ENCODE measurements around the gene FBXL20. TPM values are rescaled to one million over a fixed set of nuclear protein-coding genes. Genes with fewer than 3 reads are reported as not detected.

The FBXL20 gene
- total and polyA plus RNA-seq, 9 of the 15 experiments (the other 6 are each of a cell fraction or from before 2014, with no cell fraction given), result 1.8 to 15.1 (median 5.6) TPM

DNA sequence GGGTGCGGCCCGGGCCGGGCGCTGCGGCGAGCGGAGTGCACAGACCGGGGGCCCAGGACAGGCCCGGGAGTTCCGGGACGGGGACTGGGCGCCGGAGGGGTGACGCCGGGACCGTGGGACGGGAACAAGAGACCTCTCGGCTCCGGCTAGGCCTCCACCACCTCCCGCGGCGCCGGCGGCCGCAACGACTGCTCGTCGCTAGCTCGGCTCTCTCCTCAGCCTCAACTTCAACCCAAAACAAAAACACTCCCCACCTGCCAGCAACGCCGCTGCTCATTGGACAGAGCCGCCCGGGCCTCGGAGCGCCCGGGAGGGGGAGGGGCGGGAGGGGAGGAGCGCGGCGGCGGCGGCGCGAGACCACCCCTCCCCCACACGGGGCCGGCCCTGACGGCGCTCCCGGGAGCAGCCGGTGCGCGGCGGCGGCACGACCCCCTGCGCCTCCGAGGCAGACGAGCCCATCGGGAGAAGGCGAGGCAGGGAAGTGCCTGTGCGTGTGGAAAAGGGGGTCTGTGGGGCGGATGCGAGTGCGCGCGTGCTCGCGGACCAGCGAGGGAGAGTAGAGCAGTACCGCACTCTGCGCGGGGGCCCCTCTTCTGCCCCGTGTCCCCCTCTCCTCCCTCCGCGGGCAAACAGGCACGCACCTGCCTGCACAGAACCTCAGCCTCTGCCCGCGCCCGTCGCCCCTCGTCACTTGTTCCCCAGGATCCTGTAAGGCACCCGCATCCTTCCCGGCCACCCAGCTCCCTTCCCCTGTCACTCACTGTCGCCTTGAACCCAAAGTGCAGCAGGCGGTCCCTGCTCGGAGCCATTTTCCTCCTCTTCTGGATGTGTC lies at the start of gene FBXL20 (continued):
- TF ChIP-seq, protein P1, sequence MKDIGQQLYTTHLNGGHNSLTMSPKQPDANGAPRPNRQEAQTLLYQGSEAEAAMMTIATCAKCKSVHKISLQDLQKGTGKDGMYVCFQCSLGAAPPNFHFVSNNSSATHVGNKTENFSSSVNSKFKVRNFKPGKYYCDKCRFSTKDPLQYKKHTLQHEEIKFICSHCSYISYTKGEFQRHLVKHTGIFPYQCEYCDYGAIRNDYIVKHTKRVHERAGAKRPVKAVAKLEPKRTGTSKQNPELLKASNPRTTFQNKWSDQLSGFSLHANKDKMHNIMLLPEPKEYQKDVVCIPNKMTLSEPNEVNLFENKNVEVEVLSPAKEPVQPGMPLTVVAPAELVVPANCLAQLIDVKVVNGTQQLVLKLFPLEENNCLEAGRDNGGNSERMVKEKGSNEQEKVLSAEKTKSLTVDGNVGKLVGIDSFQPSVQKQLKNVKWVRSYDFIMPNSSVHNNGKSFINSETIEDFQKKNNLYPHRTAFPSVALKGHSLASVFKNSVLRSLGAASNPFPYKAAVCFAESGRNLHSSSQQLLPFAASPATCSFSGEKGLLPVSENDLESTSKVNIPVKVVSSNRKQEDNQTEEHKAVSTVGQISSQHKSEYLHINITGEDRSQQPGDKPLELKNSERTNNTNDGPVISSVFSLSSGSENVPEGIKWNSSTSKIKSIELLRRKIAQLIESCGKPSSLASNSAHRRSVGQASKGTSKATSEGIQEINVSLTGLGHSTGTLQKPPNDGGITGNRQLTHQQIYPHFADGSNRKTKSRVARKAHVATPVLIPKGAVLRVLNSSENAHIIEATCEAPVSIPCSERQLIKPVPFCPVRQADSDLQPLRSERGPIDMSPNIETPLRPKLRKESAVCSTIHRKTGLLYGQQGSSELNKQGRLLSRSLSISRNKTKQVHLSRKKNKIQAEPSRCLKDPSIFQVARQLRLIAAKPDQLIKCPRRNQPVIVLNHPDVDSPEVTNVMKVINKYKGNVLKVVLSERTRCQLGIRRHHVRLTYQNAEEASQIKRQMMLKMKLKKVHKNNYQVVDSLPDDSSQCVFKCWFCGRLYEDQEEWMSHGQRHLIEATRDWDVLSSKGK (CRISPR knock-in tag; IDR thresholded peaks at IDR 0.05), result no peak
- TF ChIP-seq PHF21A (IDR thresholded peaks at IDR 0.05; ENCODE audit: borderline replicate concordance, low read depth) (0 out of 2 replicates have a peak, but pooled peaks have one; percentile 28), U2AF1 (optimal IDR thresholded peaks at IDR 0.05; ENCODE audit: low read depth, low read length) (peak; percentile 54), RCOR1 (IDR thresholded peaks at IDR 0.05; ENCODE audit: borderline replicate concordance in 1 of 2, low read depth in 2 of 2, low read length in 2 of 2) (no peak), ZNF212 (CRISPR knock-in tag; IDR thresholded peaks at IDR 0.05) (no peak), ZFX (CRISPR knock-in tag; IDR thresholded peaks at IDR 0.05) (peak; percentile 85), RBM22 (IDR thresholded peaks at IDR 0.05; ENCODE audit: low read depth, low read length, poor library complexity, severe bottlenecking) (peak; percentile 43), STAG1 (CRISPR knock-in tag; IDR thresholded peaks at IDR 0.05; ENCODE audit: borderline replicate concordance) (peak; percentile 10; the same call in 1 of the 2 replicates), HNRNPLL (IDR thresholded peaks at IDR 0.05; ENCODE audit: low read depth, low read length, poor library complexity, severe bottlenecking) (peak; percentile 31), RBBP5 (IDR thresholded peaks at IDR 0.05; ENCODE audit: borderline replicate concordance, insufficient read depth, low read length, poor library complexity, severe bottlenecking) (peak; percentile 93), ZBED1 (IDR thresholded peaks at IDR 0.05) (0 out of 2 replicates have a peak, but pooled peaks have one; percentile 47), MYBL2 (IDR thresholded peaks at IDR 0.05; ENCODE audit: low read depth) (no peak), MYBL2 (CRISPR knock-in tag; IDR thresholded peaks at IDR 0.05; ENCODE audit: borderline replicate concordance) (no peak), MYC (IDR thresholded peaks at IDR 0.05; ENCODE audit: low read depth, low read length) (peak; percentile 38; the same call in 1 of the 2 replicates), MYC (CRISPR knock-in tag; IDR thresholded peaks at IDR 0.05; ENCODE audit: borderline replicate concordance, low read depth) (no peak), DDX20 (tag; IDR thresholded peaks at IDR 0.05; ENCODE audit: low read depth) (no peak), NR2F6 (CRISPR knock-in tag; IDR thresholded peaks at IDR 0.05) (no peak), FIP1L1 (IDR thresholded peaks at IDR 0.05; ENCODE audit: low read depth, low read length, poor library complexity, severe bottlenecking) (peak; percentile 70), TAL1 (IDR thresholded peaks at IDR 0.05) (no peak)
- TF ChIP-seq, protein P2, sequence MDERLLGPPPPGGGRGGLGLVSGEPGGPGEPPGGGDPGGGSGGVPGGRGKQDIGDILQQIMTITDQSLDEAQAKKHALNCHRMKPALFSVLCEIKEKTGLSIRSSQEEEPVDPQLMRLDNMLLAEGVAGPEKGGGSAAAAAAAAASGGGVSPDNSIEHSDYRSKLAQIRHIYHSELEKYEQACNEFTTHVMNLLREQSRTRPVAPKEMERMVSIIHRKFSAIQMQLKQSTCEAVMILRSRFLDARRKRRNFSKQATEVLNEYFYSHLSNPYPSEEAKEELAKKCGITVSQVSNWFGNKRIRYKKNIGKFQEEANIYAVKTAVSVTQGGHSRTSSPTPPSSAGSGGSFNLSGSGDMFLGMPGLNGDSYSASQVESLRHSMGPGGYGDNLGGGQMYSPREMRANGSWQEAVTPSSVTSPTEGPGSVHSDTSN (CRISPR knock-in tag; IDR thresholded peaks at IDR 0.05; ENCODE audit: low read depth), result peak; percentile 59
- TF ChIP-seq, protein P2 (tag; conservative IDR thresholded peaks at IDR 0.05; ENCODE audit: low read depth), result peak; percentile 73
